NCI-H1105 (cell line): Measurements from ENCODE around the gene GRIN2A.

ENCODE experiments used
- DNase-seq: peaks from one replicate; lab custom pipeline; 2025; lab: John Stamatoyannopoulos, UW

GRIN2A gene

DNA sequence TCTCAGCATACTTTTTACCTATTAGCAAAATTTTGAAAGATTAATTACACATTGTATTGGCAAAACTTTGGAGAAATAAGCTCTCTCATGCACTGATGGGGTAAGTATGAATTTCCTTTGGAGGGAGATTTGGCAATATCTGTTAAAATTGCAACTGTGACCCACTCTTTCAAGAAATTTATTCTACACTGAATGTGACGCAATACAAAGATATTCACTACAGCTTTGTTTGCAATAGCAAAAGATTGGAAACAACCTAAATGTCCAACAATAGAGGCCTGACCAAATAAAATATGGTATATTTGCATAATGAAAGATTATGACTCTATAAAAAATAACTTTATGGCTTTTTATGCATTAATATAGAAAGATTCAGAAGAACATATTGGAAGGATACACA, 363.5 kb downstream of the GRIN2A start:
- no peak for DNase-seq

GRCh38 chr16:9817586-9817985, 364.6 kb downstream of the GRIN2A start:
- DNase-seq, result no peak

DNA sequence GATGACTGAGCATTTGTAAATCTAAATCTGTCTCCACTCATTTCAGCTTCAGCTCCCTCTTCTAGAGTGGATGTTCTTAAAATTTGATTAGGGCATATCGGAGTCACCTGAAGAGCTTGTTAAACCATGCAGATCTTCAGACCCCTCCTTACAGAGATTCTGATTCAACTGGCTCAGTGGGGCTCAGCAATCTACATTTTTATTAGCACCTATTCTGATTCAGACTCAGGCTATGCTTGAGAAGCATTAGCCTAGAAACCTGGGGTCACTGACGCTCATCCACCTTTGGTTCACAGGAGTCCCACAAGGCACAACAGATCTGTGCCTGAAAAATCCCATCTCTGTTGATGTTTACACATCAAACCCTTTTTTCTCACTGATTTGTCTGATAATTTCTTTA, 365.6 kb downstream of the GRIN2A start:
- no peak for DNase-seq

- no peak for DNase-seq
These were observed 368.6 kb downstream of the GRIN2A start for GRCh38 chr16:9813665-9814064.

GRCh38 chr16:9808210-9808609, 374.0 kb downstream of the GRIN2A start:
- no peak for DNase-seq

- no peak for DNase-seq
These were observed 374.9 kb downstream of the GRIN2A start for GRCh38 chr16:9807302-9807701.

- DNase-seq, result no peak
These were observed 377.1 kb downstream of the GRIN2A start for GRCh38 chr16:9805109-9805508.

DNA sequence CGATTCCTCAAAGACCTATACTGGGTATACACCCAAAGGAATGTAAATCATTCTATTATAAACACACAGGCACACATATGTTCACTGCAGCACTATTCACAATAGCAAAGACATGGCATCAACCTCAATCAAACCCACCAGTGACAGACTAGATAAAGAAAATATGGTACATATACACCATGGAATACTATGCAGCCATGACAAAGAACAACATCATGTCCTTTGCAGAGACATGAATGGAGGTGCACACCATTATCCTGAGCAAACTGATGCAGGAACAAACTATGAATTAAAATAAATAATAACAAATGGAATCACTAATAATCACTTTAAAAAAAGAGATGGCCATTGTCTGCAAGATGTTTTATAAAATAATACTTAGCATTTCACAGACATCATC, 380.1 kb downstream of the GRIN2A start:
- no peak for DNase-seq

DNA sequence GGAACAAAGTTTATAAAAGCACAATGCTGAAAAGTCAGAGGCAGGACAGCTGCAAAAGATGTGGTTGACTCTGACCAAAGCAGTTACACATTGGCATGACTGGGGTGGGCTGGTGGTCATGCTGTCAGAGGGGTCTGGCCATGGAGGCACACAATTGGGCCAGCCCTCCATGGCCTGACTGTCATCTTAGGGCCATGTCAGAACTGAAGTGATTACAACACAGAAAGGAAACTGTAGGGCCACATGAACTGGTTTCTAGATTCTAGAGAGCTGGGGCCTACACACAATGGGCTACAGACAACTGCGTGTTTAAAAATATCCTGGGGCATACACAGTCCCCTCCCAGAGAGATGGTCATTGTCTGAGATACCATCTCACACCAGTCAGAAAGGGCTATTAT, 380.6 kb downstream of the GRIN2A start:
- DNase-seq, result no peak

- DNase-seq, result no peak
These were observed 382.0 kb downstream of the GRIN2A start for GRCh38 chr16:9800186-9800738.

DNA sequence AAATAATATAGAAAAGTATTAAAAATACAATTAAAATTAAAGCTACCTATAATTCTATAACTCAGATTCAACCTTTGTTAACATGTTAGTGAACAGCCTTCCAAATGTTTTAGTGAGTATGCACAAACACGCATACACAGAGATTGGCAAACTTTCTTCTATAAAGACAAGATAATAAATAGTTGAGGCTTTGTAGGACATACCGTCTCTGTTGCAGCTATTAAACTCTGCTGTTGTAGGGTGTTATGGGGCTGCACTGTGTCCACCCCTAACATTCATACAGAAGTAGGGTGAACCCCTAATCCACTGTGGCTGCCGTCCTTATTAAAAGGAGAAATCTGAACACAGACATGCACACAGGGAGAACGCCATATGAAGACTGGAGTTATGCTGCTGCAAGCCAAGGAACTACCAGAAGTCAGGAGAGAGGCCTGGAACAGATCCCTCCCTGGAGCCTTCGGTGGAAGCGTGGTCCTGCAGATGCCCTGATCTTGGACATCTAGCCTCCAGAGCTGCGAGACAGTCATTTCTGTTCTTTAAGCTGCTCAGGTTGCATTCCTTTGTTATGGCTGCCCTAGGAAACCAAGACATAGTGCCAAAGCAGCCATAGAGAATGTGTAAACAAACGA, 383.2 kb downstream of the GRIN2A start:
- no peak for DNase-seq

- no peak for DNase-seq
These were observed 383.8 kb downstream of the GRIN2A start for GRCh38 chr16:9798474-9798873.

DNA sequence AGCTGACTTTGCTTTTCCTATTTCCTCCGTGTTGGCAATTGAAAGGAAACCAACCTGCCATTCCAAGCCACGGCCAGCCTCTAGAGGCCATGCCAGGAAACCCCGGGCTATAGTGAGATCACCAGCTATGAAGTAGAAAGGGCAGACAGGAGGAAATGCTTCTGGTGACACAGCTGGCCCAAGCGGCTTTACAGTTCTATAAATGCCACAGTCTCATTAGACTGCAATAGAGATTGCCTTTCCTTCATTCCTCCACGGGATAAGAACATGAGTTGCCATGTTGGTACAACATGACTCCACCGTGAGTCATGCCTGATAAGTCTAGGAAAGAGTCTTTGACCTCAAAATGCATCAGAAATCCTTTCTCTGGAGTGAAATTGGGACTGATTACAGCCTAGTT, 384.9 kb downstream of the GRIN2A start:
- DNase-seq, result no peak

- no peak for DNase-seq
These were observed 388.6 kb downstream of the GRIN2A start for GRCh38 chr16:9793623-9794022.

DNA sequence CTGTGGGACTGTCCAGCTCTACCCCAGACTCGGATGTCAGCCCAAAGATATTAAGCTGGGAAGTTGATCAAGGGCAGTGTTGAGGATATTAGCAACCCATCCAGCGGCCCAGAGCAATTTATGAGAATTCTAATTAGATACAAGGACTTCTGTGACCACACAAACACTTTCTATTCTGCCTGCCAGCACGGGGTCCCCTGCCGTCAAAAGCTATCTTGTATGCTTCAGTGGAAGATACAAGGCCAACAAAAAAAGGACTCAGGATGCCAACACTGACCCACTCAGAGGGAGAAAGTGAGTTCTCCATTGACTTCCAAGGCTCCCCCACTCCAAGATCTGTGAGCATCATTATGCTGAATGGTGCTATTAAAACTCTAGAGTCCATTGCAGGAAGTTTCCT, 390.7 kb downstream of the GRIN2A start:
- no peak for DNase-seq

- no peak for DNase-seq
These were observed 392.0 kb downstream of the GRIN2A start for GRCh38 chr16:9790199-9790598.

DNA sequence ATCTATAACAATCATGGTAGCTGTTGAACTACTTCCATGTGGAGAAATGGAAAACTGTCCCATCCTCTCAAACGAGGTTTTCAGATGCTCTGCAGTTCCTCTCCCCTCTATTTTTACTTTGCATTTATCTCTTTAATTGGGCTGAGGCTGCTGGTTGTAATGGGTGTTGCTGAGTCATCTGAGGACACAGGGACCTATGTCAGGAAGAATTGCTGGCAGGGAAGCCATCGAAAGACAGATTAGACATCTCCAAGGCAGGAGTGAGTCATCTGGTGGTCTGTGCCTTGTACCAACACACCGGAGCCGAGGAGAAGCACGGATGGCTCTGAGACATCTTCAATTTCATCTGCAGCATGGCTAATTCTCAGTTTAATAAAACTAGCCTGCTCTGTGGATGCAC, 394.5 kb downstream of the GRIN2A start:
- no peak for DNase-seq

DNA sequence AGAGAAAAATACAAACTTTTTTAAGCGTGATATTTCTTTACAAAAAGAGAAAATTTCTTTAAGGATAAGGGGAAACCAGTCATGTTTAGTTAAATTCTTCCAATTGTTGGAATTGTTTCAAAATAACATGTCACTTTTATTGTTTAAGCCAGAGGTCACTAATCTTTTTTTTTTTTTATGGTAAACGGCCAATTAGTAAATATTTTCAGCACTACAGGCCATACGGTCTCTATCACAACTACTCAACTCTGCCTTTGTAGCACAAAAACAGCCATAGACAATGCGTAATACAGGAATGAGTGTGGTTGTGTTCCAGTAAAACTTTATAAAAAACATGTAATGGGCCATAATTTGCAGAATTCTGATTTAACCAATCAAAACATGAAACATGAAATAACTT, 401.4 kb downstream of the GRIN2A start:
- no peak for DNase-seq

GRCh38 chr16:9778849-9779248, 403.4 kb downstream of the GRIN2A start:
- no peak for DNase-seq

GRCh38 chr16:9775998-9776397, 406.2 kb downstream of the GRIN2A start:
- no peak for DNase-seq

DNA sequence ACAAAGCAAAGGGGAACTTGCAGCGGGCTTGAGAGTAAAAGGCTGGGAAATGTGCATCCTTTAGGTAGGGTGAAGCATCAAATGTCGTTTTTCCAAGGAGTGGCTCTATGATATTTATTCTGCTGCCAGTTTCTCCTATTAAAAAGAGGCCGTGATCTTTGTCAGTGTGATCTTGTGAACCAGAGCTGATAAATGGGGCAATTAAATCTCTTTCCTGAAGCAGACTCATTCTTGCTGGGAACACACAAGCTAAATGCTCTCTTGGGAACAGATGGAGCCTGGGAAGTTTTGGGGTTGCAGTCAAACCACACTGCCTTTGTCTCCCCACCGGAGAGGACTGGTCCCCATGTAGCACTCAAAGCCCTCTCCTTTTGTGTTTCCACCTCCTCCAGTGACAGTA, 408.9 kb downstream of the GRIN2A start:
- DNase-seq, result no peak

- DNase-seq, result no peak
These were observed 409.6 kb downstream of the GRIN2A start for GRCh38 chr16:9772526-9773225.

GRCh38 chr16:9766891-9767290, 415.3 kb downstream of the GRIN2A start:
- DNase-seq, result no peak

DNA sequence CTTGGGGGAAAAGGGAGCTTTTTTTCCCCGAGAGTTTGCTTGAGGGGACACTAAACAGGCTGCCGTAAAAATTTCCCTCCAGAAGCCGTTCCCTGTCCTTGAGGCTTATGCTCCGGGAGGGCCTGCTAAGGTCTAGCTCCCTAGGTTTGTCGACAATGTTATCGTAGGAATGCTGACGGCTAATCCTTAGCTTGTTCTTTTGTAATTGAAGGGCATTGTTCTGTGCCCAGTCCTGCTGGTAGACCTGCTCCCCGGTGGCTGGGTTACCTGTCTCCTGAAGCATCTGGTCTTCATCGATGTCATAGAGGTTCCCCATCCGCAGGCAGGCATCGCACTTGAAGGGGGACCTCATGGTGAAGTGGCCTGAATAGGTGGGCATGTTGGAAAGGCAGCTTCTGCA, 418.7 kb downstream of the GRIN2A start:
- no peak for DNase-seq
